HEK293T (cell line): ENCODE measurements around the gene TNRC6C.

Experiments used
- BHLHE40 ChIP-seq: fragments of 450-650 bp; IDR thresholded peaks from 2 replicates; pipeline ENCODE4 v1.6.1; 2016; ENCODE audit warnings: mild to moderate bottlenecking, moderate library complexity, borderline replicate concordance
- FOXM1 ChIP-seq: fragments of 450-650 bp; IDR thresholded peaks from 2 replicates; pipeline ENCODE4 v1.6.1; 2017; ENCODE audit warnings: mild to moderate bottlenecking, borderline replicate concordance
- SP1 ChIP-seq: fragments of 450-650 bp; IDR thresholded peaks from 2 replicates; pipeline ENCODE4 v1.6.1; 2017

DNA sequence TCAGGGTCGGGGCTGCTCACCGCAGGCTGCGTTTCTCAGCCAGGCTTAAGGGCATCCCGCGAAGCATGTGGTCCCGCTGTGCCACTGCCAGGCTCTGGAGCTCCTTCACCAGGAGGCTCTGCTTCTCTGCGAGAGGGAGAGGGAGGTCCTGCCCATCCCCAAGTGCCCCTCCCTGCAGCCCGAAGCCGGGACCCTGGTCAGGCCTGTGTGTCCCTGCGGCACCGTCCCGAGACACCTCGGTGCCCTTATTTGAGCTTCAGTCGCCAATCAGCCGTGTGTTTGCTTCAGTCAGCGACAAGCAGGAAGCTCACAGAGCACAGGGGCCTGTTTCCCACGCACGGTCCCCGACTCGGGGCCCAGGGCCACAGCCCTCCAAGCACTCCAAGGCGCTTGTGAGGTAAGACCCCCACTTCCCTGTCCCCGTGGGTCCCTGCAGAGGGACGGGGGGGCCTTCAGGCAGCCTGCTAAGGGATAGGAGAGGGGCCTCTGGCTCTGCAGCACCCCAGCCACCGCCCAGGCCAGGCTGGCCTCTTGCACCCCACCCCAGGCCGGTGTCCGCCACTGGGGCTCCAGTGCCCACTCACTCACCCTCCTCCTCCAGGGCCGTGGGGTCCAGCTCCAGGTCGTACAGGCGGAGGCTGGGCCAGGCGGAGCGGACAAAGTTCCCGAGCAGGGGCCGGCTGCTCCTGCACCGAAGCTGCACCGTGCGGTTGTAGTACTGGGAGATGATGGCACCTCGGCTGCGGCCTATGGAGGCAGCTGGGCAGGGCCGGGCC lies 166.8 kb downstream of the TNRC6C start:
- TF ChIP-seq SP1: no peak
- TF ChIP-seq FOXM1: no peak
- no peak for TF ChIP-seq BHLHE40
